Hepatic stellate cell (primary cell): ENCODE measurements around the gene SPNS3.

Experiments used
- DNase-seq: peaks from one replicate; pipeline ENCODE4 v3.0.0; 2011; ENCODE audit warnings: low spot score

SPNS3 gene

GRCh38 chr17:4469552-4469951 lies 35.8 kb downstream of the SPNS3 start:
- no peak for DNase-seq

- DNase-seq = no peak
These were observed 38.5 kb downstream of the SPNS3 start for GRCh38 chr17:4472286-4472685.

DNA sequence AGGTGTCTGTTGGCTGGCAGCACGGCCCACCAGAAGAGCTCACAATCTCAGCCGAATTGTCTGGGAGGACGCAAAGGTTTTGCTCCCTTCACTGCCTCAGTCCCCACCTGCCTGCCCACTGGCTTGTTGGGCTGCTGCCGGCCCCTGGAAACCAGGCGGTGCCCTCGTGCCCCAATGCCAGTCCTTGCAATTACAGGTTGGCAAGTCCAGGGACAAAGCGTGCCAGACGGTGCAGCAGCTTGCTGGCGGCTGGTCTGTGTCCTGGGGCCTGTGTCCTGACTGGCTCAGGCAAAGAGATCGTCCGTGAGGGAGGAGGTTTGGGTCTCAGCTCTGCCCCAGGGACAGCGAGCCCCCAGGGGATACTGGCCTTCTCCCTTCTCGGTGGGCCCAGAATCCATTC lies 40.4 kb downstream of the SPNS3 start:
- DNase-seq = no peak

- no peak for DNase-seq
These were observed 41.3 kb downstream of the SPNS3 start for GRCh38 chr17:4475001-4475400.

DNA sequence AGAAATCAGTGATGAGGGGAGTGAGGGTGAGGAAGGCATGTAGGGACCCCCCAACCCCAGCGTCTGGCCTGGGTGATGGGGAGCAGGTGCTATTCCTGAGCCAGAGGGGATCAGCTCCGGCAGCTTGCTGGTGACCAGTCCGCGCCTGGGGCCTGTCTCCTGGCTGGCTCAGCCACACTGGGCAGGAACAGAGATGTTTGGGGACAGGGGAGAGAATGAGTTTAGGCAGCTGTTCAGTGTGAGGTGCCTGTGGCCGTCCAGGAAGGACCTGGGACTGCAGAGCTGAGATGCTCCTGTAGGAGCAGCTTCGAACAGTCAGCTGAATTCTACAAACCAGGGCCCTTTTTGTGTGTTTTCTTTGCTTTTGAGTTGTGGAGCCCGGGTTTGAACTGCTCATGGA lies 41.7 kb downstream of the SPNS3 start:
- no peak for DNase-seq

DNA sequence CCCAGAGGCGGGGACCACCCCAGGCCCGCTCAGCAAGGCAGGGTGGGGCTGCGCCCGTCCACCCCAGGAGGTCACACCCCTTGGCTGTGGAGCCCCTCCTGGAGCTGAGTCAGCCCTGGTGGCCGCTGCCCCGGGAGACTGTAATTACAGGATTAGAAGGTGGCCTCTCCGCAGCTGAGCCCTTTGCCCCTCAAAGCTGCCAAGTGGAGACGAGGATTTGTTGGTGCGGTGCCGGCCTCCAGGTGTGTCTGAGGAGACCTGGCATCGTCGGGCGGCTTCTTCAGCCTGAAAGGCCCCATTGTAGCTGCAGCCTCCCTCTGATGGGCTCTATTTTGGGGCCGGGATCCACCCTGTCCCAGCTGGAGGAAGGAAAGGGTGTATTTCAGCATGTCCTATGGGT lies 42.3 kb downstream of the SPNS3 start:
- DNase-seq = no peak

- no peak for DNase-seq
These were observed 42.9 kb downstream of the SPNS3 start for GRCh38 chr17:4476511-4477070.

DNA sequence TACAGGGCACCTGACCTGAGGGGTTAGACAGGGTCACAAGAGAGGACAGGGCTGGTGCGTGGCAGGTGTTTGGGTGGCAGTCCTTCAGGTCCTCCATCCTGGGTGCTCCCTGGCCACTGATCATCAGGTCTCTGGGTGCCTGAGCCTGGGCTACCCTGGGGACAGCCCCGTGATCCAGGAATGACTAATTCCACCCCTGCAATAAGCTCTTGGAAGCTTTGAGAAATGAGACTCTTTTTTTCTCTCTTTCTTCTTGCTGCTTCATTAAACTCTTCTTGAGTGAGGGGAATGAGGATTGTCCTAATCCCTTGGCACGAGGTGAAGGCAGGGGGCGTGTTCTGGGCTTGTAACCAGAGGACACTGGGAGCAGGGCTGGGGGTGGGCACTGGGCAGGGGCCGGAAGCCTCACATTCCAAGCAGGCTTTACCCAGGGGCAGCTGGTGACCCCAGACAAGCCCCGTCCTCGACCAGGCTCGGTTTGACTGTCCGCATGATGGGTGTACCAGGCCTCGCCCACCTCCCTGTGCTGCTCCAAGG lies 43.6 kb downstream of the SPNS3 start:
- no peak for DNase-seq

DNA sequence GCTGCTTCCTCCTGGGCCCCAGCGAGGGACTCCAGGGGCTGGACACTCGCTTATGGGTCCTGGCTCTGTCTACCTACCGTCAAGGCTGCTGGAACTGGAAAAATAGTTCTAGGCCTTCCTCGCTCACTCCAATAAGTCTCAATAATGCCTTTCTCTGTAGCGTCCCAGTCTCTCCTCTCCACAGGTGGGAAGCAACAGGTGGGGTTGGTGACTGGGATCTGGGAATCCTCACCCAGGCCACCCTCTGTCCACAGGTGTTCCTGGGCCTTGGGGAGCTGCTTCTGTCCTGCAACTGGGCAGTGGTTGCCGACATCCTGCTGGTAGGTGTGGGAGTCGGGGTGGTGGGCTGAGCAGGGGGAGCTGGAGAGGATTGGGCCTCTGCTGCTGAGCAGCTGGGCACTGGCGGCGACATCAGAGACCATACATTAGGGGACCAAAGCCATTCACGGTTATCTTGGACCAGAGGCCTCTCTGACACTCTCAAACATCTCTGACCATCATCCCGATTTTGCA lies 44.6 kb downstream of the SPNS3 start:
- DNase-seq = no peak

DNA sequence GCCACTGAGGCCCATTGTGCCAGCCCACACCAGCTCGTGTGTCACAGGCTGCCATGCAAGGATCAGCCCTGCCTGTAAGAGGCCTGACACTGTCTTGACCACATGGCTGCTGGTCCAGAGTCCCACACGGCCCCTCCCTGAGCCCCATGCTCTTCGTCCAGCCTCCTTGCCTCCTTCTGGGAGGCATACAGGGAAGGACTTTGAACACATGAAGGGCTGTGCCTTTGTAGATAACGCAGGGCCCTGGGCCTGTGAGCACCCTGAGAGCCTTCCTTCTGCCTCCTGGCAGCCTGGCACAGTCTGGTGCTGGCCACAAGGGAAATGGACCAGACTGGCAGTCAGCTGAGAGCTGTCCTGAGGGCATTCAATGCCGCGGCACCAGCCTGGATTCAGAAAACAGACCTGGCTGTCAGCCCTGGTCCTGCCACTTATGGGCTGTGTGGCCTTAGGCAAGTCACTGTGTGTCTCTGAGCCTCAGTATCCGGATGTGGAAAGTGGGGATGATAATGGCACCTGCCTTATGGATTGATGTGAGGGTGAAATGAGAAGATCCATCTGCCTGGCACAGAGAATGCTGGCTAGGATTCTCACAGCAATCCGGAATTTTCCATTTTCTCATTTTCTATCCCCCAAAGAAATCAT lies 45.7 kb downstream of the SPNS3 start:
- no peak for DNase-seq

DNA sequence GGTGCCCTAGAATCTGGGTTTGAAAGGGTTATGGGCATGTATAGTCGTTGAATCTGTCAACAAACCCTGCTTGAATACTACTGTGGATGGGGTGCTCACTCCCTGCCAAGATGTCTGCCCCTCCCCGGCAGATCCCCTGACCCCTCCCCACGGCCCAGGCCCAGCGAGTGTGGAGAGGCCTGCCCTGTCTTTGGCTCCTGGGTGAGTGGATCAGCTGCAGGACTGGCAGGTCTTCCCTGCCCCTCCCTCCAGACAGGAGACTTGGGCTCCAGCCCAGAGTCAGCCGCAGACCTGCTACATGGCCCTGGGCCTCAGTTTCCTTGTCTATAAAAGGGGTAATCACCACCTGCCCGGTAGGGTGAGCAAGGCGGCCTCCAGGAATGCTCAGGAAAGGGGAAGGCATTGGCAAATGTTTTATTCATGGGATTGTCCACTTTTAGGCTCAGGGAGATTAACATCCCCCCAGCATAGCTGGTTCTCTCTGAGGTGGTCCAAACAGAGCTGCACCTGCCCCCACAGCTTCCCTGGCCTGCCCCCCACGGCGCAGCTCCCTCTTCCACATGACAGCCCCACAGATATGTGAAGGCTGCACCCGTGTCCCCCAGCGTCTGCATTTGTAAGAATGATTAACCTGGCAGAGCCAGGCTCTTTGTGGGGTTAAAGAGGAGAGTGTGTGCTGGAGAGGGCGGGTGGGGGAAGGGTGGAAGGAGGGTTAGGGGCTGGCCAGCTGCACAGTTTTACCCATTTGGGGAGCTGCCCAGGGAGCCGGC lies 46.4 kb downstream of the SPNS3 start:
- no peak for DNase-seq

GRCh38 chr17:4480929-4481898 lies 47.5 kb downstream of the SPNS3 start:
- DNase-seq = no peak

DNA sequence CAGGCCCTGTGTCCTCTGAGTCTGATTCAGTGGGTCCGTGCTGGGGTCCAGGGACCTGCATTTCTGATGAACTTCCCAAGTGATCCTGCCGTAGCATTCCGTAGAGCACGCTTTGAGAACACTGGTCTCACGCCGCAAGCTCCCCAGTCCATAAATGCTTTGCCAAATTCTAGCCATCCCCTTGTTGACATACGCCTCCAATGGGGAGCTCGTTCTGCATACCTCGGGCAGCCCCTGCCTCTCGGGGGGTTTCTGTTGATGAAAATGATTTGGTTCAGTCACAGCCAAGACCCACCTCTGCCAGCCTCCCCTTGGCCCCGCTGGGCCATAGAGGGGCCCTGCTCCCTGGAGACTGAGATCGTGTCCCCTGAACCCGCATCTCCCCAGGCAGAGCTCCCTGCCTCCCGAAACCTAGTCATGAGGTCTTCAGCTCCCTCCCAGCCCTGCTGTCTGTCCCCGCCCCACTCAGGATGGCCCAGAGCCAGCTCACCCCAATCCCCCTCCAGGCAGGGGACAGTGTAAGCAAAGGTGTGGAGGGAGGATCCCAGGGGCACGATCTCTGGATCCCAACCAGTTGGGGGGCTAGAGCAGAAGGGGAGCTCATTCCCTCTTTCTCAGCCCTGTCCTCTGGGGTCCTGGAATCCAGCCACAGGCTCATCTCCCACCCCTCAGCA lies 48.7 kb downstream of the SPNS3 start:
- DNase-seq = no peak

- DNase-seq = no peak
These were observed 49.5 kb downstream of the SPNS3 start for GRCh38 chr17:4483012-4483840.

GRCh38 chr17:4485676-4486646 lies 52.2 kb downstream of the SPNS3 start:
- DNase-seq = no peak

GRCh38 chr17:4487296-4487695 lies 53.6 kb downstream of the SPNS3 start:
- DNase-seq = no peak

DNA sequence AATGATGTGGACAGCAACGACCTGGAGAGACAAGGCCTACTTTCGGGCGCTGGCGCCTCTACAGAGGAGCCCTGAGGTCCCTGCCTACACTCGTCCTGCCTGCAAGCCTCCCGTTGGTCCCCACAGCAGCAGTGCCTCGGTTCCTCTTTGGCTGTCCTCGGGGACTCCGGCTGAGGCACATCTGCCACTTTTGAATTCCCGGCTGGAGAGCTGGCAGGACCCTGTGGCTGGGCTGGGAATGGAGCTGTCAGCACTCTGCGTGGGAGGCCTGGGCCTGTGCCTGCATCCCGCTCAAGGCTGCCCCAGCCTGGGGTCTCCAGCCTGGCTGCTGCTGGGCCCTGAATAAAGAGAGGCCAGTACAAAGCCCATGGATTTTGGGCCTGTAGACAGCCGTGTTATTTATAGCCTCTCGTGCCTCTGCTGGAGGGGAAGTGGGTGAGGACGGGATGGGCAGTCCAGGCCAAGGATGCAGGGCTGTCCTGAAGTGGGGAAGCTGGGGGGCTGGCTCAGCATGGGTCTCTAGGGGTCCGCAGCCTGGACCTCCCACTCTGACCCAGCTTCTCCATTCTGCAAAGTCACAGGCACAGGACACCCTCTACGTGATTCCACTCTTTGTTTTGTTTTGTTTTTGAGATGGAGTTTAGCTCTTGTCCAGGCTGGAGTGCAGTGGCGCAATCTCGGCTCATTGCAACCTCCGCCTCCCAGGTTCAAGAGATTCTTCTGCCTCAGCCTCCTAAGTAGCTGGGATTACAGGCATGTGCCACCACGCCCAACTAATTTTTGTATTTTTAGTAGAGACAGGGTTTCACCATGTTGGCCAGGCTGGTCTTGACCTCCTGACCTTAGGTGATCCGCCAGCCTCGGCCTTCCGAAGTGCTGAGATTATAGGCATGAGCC lies 54.3 kb downstream of the SPNS3 start:
- no peak for DNase-seq

GRCh38 chr17:4488989-4489595 lies 55.4 kb downstream of the SPNS3 start:
- DNase-seq = no peak
